Spleen (tissue), 7 donors: Measurements from ENCODE around the gene SLC1A5.

Experiments used
- CTCF ChIP-seq, 11 experiments: fragments of 200-600 bp in 7 of 11; fragments of 450-650 bp in 4 of 11; sonication (generic) in 4 of 11; IDR thresholded peaks in 8 of 11; conservative IDR thresholded peaks in 3 of 11; 1 replicate in 7 of 11; 2 replicates in 4 of 11; pipeline versions ENCODE4 v1.4.0 to v1.8.0; 2016 to 2021; ENCODE audit warnings: antibody characterized with exemption in 11 of 11, inconsistent platforms in 4 of 11, mild to moderate bottlenecking in 1 of 11
- POLR2A ChIP-seq, 3 donors: fragments of 450-650 bp; IDR thresholded peaks; one replicate each; pipeline ENCODE4 v1.5.1; 2017; ENCODE audit warnings: antibody characterized with exemption in 3 of 3, mild to moderate bottlenecking in 1 of 3
- donor health status: DM: no; HTN: no; CAD: no; lungs with moderate emphysema.
- donor health status: DM: no; HTN: no; CAD: no.
- donor health status: DM: no; HTN: no; CAD: no.

DNA sequence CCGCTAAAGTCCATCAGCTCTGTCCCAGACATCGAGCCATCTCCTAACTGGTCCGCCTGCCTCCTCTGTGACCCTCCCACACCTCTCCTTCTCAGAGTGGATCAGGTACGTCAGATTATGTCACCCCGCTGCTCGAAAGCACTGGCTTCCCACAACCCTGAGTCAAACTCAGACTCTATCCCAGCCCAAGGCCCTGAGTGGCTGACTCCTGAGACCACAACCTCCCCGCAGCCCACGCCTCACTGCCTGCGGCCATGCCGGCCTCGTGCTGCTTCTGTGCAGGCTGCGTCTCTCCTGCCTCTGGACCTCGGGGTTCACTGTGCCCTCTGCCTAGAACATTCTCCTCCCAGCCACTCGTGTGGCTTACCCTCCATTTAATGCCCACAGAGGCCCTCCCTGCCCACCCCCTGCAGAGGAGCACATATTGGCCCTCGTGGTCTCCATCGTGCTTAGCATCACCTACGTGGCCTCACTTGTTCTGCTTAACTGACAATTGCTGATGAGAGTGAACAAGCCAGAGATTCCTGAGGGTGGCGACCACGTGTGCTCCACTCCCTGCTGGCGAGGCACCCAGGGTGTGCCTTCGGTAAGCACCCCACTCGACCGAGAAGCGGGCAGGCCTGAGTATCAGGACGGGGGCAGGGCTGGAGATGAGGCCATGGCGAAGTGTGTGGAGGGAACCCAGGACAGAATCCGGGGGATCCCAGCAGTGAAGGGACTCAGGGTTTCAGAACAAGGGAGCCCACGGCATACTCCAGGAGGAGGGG, 56.0 kb downstream of the SLC1A5 start:
- TF ChIP-seq CTCF (IDR thresholded peaks at IDR 0.05 in 8 of 11, conservative IDR thresholded peaks at IDR 0.05 in 3 of 11), result no peak
- no peak for TF ChIP-seq POLR2A (IDR thresholded peaks at IDR 0.05)
